ENCODE results near the gene BDKRB1. TPM values are rescaled to one million over a fixed set of nuclear protein-coding genes. Genes with fewer than 3 reads are reported as not detected.

The BDKRB1 gene
- polyA plus RNA-seq, 2 of the 4 experiments (the other 2 are of a cell fraction), result 2.8 to 3.5 TPM

DNA sequence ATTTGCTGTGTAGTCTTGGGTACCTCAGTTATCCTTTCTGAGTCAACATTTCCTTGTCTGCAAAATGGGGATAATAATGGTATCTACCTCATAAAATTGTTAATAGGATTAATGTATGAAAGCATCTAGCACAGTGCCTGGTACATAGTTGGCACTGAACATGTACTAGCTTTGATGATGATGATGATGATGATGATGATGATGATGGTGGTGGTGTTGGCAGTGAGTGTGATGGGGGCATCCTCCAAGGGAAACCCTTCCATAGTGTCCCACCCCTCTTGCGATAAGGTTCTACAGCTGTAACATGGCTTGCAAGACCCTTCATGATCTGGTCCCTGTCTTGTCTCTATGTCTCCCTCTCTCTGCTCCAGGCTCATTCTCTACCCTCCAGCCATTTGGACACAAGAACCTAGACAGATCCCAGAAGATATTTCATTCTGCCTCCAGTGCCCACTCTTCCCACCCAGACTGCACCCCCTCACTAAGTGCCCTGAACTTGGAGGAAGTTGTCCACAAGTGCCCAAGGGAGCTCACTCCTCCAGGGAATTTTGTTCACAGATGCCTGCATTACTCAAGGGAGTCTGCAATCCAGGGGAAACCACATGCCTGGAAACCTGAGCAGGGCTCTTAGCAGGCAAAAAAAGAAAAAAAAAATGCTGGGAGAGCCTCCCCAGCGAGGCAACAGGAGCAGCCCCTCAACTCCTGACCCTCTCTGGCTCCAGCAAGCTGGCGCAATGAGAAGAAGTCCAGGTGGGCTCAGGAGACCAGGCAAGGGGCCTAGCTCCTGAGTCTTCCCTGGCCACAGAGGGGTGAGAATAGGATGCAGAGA is 10.1 kb upstream of the BDKRB1 start:
- TF ChIP-seq, protein P1, sequence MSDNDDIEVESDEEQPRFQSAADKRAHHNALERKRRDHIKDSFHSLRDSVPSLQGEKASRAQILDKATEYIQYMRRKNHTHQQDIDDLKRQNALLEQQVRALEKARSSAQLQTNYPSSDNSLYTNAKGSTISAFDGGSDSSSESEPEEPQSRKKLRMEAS (IDR thresholded peaks at IDR 0.05), result no peak
- TF ChIP-seq PHF8 (IDR thresholded peaks at IDR 0.05; ENCODE audit: borderline replicate concordance, low read depth) (no peak), ZC3H11A (IDR thresholded peaks at IDR 0.05) (no peak)
- POLR2A ChIA-PET, result interaction anchor here (0.7 to 1.6 kb wide), 3 partner anchors 15 to 41 kb away, joined by 4 to 5 read pairs (median 4); partner anchors contain the start of gene BDKRB2
- no peak overlapping the region for H3K4me3 ChIP-seq
- H3K27ac ChIP-seq, result peak overlapping the region; percentile 76 to 91
- FAIRE-seq, result no peak
- 60% methylated on average over 3 of the region's 3 CpGs for WGBS (ENCODE audit: missing lambda C conversion rate)
- H3K9me3 ChIP-seq, result no peaks in the 10 kb centered on the region
- CTCF ChIA-PET, result interaction anchor here (0.6 to 9.1 kb wide), 9 partner anchors 8 to 147 kb away, joined by 3 to 66 read pairs (median 4); no protein-coding TSS in a partner anchor
- ATAC-seq, result peak; percentile 45 to 62
- peaks cover 44% of the 10 kb centered on the region for H3K4me1 ChIP-seq
- peak overlapping the region; percentile 44 for H3K4me2 ChIP-seq
- DNase-seq (ENCODE audit: low read depth in 1 of 2, low spot score in 1 of 2), result no peak

GRCh38 chr14:96246539-96246847 is 9.5 kb upstream of the BDKRB1 start:
- 14% methylated on average over 1 of the region's 1 CpG for WGBS (ENCODE audit: missing lambda C conversion rate)
- Histone ChIP-seq H3K9me3 (no peaks in the 10 kb centered on the region), H3K4me2 (peak overlapping the region; percentile 44), H3K4me1 (peaks cover 44% of the 10 kb centered on the region), H3K27ac (peak overlapping the region; percentile 76 to 91), H3K4me3 (no peak overlapping the region)
- ATAC-seq (peak; percentile 93 to 96), DNase-seq (ENCODE audit: low read depth in 1 of 2, low spot score in 1 of 2) (peak; percentile 82 to 91), FAIRE-seq (no peak)
- ChIA-PET CTCF (interaction anchor here (0.6 to 9.1 kb wide), 10 partner anchors 8 to 148 kb away, joined by 3 to 66 read pairs (median 4); partner anchors contain the start of gene BDKRB1), POLR2A (interaction anchor here (0.7 to 1.6 kb wide), 3 partner anchors 14 to 42 kb away, joined by 4 to 5 read pairs (median 4); partner anchors contain the start of gene BDKRB2)
- TF ChIP-seq MAFK (IDR thresholded peaks at IDR 0.05; ENCODE audit: partially characterized antibody), result no peak
- TF ChIP-seq FOSL2 (IDR thresholded peaks at IDR 0.05), result peak; percentile 72
- peak; percentile 77 for TF ChIP-seq FOSL2 (CRISPR knock-in tag; IDR thresholded peaks at IDR 0.05)
- no peak for TF ChIP-seq HDAC2 (IDR thresholded peaks at IDR 0.05)
- peak; percentile 43; the same call in 1 of the 2 replicates for TF ChIP-seq USF2 (IDR thresholded peaks at IDR 0.05)
- TF ChIP-seq SREBF2 (IDR thresholded peaks at IDR 0.05), result no peak
- no peak for TF ChIP-seq TP53 (CRISPR knock-in tag; IDR thresholded peaks at IDR 0.05)
- no peak for TF ChIP-seq ZC3H11A (IDR thresholded peaks at IDR 0.05)
- TF ChIP-seq JUNB (IDR thresholded peaks at IDR 0.05), result peak; percentile 69
- TF ChIP-seq RNF2 (IDR thresholded peaks at IDR 0.05; ENCODE audit: borderline replicate concordance, low read depth), result no peak
- no peak for TF ChIP-seq KDM1A (IDR thresholded peaks at IDR 0.05; ENCODE audit: low read depth)
- TF ChIP-seq, protein P1 (IDR thresholded peaks at IDR 0.05), result peak; percentile 91
- no peak for TF ChIP-seq HOXA7 (CRISPR knock-in tag; IDR thresholded peaks at IDR 0.05)
- TF ChIP-seq REST (IDR thresholded peaks at IDR 0.05), result no peak
- TF ChIP-seq CEBPB (IDR thresholded peaks at IDR 0.05), result peak; percentile 72 to 86
- TF ChIP-seq HOXB5 (CRISPR knock-in tag; IDR thresholded peaks at IDR 0.05), result no peak
- TF ChIP-seq GATA3 (IDR thresholded peaks at IDR 0.05; ENCODE audit: borderline replicate concordance), result peak; percentile 56; the same call in 1 of the 2 replicates
- TF ChIP-seq, protein P2, sequence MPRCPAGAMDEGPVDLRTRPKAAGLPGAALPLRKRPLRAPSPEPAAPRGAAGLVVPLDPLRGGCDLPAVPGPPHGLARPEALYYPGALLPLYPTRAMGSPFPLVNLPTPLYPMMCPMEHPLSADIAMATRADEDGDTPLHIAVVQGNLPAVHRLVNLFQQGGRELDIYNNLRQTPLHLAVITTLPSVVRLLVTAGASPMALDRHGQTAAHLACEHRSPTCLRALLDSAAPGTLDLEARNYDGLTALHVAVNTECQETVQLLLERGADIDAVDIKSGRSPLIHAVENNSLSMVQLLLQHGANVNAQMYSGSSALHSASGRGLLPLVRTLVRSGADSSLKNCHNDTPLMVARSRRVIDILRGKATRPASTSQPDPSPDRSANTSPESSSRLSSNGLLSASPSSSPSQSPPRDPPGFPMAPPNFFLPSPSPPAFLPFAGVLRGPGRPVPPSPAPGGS (IDR thresholded peaks at IDR 0.05), result peak; percentile 25; the same call in 1 of the 3 replicates
- no peak for TF ChIP-seq HEYL (CRISPR knock-in tag; IDR thresholded peaks at IDR 0.05)
- no peak for TF ChIP-seq CHD4 (IDR thresholded peaks at IDR 0.05; ENCODE audit: borderline replicate concordance)
- TF ChIP-seq FOXS1 (CRISPR knock-in tag; IDR thresholded peaks at IDR 0.05), result no peak
- peak in 1 of 2 experiments; percentile 29; a peak in 2 of 5 replicates for TF ChIP-seq RAD21 (conservative IDR thresholded peaks at IDR 0.05 in 1 of 2, IDR thresholded peaks at IDR 0.05 in 1 of 2)
- no peak for TF ChIP-seq NPAS2 (CRISPR knock-in tag; IDR thresholded peaks at IDR 0.05; ENCODE audit: borderline replicate concordance)
- TF ChIP-seq JUN (IDR thresholded peaks at IDR 0.05), result peak; percentile 50 to 58; a peak in 3 of 5 replicates
- TF ChIP-seq HES2 (IDR thresholded peaks at IDR 0.05), result 0 out of 2 replicates have a peak, but pooled peaks have one; percentile 45
- TF ChIP-seq SMC3 (IDR thresholded peaks at IDR 0.05), result 0 out of 3 replicates have a peak, but pooled peaks have one; percentile 36
- TF ChIP-seq RARB (CRISPR knock-in tag; IDR thresholded peaks at IDR 0.05), result no peak
- TF ChIP-seq POLR2A (IDR thresholded peaks at IDR 0.05; ENCODE audit: low read length), result no peak
